ENCODE results near the gene ZNF619.

Gene ZNF619

DNA sequence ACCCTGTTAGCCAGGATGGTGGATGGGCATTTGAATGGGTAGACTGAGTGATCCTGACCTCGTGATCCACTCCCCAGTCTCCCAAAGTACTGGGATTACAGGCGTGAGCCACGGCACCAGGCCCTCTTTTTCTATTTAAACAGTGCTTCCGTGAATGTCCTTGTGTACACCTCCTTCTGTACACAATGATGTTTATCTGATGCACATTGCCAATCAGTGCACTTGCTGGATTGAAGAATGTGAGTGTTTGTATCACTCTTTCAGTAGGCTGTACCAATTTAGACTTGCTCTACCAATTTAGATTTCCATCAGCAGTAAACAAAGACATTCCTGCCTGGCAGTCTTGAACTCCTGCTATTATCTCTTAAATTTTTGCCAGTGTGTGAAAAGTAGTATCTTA, 8.9 kb upstream of the ZNF619 start:
- no peak for DNase-seq

- no peak for DNase-seq
Measured at GRCh38 chr3:40470701-40471100, 6.2 kb upstream of the ZNF619 start.

DNA sequence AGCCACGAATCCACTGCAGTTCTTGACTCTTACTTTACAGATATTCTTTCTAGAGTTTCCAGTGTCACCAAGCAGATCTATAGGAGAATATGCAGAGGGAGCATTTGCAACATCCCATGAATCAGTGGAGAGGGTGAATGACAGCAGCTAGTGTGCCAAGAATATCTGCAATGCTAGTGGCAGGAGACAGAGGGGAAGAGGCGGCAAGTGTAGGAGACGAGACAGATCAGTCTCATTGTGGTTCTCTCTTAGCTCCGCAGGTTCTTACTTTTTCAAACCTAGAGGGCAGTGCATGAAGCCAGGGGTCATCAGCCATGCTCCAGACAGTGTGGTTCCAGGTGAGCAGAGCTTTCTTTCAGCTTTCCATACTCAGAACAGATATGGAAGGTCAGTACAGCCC, 744 bp downstream of the ZNF619 start:
- no peak for DNase-seq

DNA sequence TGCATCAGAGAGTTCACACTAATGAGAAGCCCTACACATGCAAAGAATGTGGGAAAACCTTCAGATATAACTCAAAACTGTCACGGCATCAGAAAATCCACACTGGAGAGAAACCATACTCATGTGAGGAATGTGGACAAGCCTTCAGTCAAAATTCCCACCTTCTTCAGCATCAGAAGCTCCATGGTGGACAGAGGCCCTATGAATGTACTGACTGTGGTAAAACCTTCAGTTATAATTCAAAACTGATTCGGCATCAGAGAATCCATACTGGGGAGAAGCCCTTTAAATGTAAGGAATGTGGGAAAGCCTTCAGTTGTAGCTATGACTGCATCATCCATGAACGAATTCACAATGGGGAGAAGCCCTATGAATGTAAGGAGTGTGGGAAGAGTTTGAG, 10.2 kb downstream of the ZNF619 start:
- DNase-seq = no peak

GRCh38 chr3:40490916-40491315, 14.0 kb downstream of the ZNF619 start:
- DNase-seq = no peak

DNA sequence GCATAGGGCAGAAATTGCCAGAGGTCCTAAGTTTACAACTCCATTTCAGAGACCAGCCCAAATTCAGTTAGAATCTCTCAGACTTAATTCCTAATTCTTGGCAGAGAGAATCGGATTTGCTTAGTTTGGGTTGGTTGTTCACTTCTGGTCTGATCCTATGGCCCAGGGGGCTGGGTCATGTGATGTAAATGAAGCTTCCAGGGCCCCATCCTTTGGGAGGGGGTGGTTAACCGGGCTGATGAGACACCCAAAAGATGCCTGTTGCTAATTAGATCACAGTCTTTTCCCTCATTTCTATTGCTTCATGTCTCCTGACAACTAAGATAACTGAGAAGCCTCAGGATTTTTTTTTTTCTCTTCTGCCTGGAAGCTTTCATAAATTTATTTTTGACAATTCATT, 17.8 kb downstream of the ZNF619 start:
- no peak for DNase-seq

GRCh38 chr3:40497288-40497687, 20.4 kb downstream of the ZNF619 start:
- DNase-seq = no peak

DNA sequence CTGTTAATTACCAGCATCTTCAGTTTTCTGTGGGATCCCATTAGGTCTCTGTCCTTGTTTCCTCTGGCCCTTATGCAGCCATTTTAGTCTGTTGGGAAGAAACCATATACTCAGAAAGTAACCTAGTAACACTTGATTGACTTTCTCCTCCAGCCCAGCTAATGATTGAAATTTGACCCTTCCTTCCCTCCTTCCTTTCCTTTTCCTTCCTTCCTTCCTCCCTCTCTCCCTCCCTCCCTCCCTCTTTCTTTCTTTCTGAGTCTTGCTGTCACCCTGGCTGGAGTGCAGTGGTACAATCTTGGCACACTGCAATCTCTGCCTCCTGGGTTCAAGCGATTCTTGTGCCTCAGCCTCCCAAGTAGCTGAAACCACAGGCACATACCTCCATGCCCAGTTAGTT, 23.0 kb downstream of the ZNF619 start:
- no peak for DNase-seq

- no peak for DNase-seq
Measured at GRCh38 chr3:40502034-40502433, 25.1 kb downstream of the ZNF619 start.

- DNase-seq = no peak
Measured at GRCh38 chr3:40504636-40505430, 27.9 kb downstream of the ZNF619 start.

DNA sequence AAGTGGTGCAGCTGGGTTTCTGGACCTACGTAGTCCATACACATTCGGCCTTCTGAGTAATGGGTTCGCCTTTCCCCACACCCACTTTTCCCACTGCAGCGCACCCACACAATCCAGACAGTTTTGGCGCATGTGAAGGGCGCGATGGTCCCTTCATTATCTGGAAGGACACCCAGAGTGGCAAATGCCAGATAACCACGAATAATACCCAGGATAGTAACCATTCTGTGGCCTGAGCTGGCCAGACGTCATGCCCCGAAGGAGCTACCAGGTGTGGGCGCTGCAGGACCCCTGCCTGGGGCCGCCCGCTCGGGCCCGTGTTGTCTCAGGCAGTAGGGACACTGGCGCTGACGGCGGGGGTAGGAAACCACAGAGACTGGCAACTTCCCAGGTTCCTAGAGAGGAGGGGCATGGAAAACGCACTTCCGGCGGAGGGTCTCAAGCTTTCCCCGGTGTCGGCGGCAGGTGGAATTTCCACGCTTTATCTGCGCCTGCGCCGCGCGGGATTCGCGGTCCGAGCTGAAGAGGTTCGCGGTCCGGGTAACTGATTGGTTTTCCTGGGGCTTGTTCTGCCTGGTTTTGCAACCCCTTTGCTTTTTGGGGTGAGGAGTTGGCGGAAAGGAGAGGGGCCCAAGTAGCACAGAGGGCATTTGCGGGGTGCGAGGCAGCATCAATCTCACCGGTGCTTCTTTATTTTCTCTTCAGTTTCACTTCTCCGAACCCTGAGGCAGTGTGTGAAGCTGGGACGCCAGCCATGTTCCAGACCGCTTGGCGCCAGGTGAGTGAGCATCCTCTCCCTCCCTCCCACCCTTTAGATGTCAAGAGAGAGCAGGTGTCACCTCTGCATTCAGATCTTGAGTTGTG, 28.9 kb downstream of the ZNF619 start, which contains the start of gene ZNF620:
Gene ZNF620, plus strand, starts transcription at position 441 of the 864 bp plus-strand sequence. Its CDS starts 314 bp downstream, at position 755.
- peak; percentile 26 for DNase-seq

GRCh38 chr3:40511031-40511718, 34.3 kb downstream of the ZNF619 start:
- no peak for DNase-seq

DNA sequence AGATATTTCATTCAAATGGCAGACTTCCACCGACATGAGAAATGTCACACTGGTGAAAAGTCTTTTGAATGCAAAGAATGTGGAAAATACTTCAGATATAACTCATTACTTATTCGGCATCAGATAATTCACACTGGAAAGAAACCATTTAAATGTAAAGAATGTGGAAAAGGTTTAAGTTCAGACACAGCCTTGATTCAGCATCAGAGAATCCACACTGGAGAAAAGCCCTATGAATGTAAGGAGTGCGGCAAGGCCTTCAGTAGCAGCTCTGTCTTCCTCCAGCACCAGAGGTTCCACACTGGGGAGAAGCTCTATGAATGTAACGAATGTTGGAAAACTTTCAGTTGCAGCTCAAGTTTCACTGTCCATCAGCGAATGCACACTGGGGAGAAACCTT, 39.3 kb downstream of the ZNF619 start:
- no peak for DNase-seq

- no peak for DNase-seq
Measured at GRCh38 chr3:40518067-40518466, 41.1 kb downstream of the ZNF619 start.

DNA sequence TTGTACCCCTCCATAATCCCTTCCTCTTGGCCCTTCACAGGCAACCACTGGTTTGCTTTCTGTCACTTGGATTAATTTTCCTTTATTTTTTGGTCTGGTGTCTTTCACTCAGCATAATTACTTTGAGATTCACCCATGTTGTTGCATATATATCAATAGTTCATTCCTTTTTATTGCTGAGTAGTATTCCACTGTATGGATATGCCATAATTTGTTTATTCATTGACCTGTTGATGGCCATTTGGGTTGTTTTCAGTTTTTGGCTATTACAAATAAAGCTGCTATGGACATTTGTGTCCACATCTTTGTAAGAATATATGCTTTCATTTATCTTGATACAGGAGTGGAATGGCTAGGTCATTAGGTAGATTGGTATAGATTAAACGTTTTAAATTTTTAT, 41.9 kb downstream of the ZNF619 start:
- no peak for DNase-seq

- DNase-seq = no peak
Measured at GRCh38 chr3:40521254-40521653, 44.3 kb downstream of the ZNF619 start.

GRCh38 chr3:40523781-40524180, 46.9 kb downstream of the ZNF619 start:
- DNase-seq = no peak

DNA sequence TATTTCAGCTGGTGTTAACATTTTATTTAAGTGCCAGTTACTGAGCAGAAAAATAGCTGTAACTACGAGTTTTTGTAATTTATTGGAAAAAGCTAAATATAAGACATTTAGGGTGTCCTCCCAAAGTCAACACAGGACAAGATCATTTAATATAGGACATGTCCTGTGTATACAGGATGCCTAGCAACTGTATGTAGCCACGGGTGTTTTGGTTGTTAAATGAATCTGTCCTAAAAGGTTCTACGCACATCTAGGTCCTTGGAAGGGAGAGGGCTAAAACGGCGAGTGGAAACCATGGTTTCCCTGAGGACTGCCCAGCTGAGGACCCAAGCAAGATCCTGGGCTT, 47.3 kb downstream of the ZNF619 start:
- DNase-seq = no peak

- peak; percentile 7 for DNase-seq
Measured at GRCh38 chr3:40524568-40525285, 47.8 kb downstream of the ZNF619 start, which contains the start of gene ZNF621. ZNF621 (plus strand) TSS chr3:40524960; CDS start chr3:40525841, 881 bp downstream.

GRCh38 chr3:40528426-40528825, 51.5 kb downstream of the ZNF619 start:
- no peak for DNase-seq

DNA sequence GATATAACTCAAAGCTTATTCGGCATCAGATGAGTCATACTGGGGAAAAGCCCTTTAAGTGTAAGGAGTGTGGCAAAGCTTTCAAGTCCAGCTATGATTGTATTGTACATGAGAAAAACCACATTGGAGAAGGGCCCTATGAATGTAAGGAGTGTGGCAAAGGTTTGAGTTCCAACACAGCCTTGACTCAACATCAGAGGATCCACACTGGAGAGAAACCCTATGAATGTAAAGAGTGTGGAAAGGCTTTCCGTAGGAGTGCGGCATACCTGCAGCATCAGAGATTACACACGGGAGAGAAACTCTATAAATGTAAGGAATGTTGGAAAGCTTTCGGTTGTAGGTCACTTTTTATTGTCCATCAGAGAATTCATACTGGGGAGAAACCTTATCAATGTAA, 55.3 kb downstream of the ZNF619 start:
- no peak for DNase-seq

DNA sequence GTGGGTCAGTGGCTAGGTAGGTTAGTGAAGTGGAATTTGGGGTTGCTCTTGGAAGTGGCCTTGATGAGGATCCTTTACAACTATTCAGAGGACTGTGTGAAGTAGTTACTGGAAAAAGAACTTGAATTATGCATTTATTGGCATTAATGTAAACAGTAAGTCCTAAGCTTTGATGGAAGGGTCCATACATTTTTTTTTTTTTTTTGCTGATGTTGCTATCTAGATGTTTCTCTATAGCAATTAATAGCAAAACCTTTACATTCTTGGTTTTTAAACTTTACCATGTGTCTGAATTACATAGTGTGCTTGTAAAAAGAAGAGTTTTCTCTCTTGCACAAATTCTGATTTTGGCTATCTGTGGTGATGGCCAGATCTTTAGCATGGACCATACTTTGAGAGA, 57.4 kb downstream of the ZNF619 start:
- no peak for DNase-seq
